HL-60 (cell line): ENCODE results near the gene ARL6IP5.

ENCODE experiments used
- DNase-seq, 2 experiments: peaks; one replicate each; pipeline ENCODE4 v3.0.0-alpha.2; 2010 to 2020; ENCODE audit warnings: low read depth in 1 of 2, low spot score in 1 of 2
- H3K27ac ChIP-seq: fragments of 250-450 bp; sonication (Bioruptor Pico); replicated peaks from 2 replicates; pipeline ENCODE4 v1.5.1; 2020; ENCODE audit warnings: mild to moderate bottlenecking, moderate library complexity
- H3K27me3 ChIP-seq: fragments of 250-450 bp; sonication (Bioruptor Pico); 2 replicates; pipeline ENCODE4 v1.5.1; 2021; ENCODE audit warnings: mild to moderate bottlenecking, moderate library complexity; ENCODE audit not compliant: insufficient read depth, poor library complexity, severe bottlenecking
- H3K4me3 ChIP-seq: replicated peaks from 2 replicates; pipeline ENCODE4 v1.5.1; 2011; ENCODE audit warnings: mild to moderate bottlenecking, control low read depth, low read length; ENCODE audit not compliant: insufficient read depth
- GABPA ChIP-seq: IDR thresholded peaks from 2 replicates; pipeline ENCODE4 v1.6.1; 2012; ENCODE audit warnings: low read depth
- POLR2AphosphoS5 ChIP-seq: IDR thresholded peaks from 2 replicates; pipeline ENCODE4 v1.6.1; 2012; ENCODE audit warnings: low read depth
- SPI1 ChIP-seq: IDR thresholded peaks from 2 replicates; pipeline ENCODE4 v1.6.1; 2012; ENCODE audit warnings: low read depth, mild to moderate bottlenecking, borderline replicate concordance
- TF ChIP-seq, protein P1 (sequence below): IDR thresholded peaks from one replicate; pipeline ENCODE4 v1.5.1; 2011; ENCODE audit warnings: low read length, control low read depth, inconsistent platforms; ENCODE audit not compliant: insufficient read depth
- TF ChIP-seq, protein P2 (sequence below): IDR thresholded peaks from 2 replicates; pipeline ENCODE4 v1.6.1; 2012; ENCODE audit warnings: low read depth; ENCODE audit not compliant: insufficient replicate concordance

Gene ARL6IP5

DNA sequence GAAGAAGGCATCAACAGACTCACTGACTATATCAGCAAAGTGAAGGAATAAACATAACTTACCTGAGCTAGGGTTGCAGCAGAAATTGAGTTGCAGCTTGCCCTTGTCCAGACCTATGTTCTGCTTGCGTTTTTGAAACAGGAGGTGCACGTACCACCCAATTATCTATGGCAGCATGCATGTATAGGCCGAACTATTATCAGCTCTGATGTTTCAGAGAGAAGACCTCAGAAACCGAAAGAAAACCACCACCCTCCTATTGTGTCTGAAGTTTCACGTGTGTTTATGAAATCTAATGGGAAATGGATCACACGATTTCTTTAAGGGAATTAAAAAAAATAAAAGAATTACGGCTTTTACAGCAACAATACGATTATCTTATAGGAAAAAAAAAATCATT is 19.8 kb downstream of the ARL6IP5 start:
- H3K27me3 ChIP-seq = no peaks in the 10 kb centered on the region
- TF ChIP-seq GABPA (no peak), POLR2AphosphoS5 (no peak), SPI1 (no peak)
- TF ChIP-seq, protein P1, sequence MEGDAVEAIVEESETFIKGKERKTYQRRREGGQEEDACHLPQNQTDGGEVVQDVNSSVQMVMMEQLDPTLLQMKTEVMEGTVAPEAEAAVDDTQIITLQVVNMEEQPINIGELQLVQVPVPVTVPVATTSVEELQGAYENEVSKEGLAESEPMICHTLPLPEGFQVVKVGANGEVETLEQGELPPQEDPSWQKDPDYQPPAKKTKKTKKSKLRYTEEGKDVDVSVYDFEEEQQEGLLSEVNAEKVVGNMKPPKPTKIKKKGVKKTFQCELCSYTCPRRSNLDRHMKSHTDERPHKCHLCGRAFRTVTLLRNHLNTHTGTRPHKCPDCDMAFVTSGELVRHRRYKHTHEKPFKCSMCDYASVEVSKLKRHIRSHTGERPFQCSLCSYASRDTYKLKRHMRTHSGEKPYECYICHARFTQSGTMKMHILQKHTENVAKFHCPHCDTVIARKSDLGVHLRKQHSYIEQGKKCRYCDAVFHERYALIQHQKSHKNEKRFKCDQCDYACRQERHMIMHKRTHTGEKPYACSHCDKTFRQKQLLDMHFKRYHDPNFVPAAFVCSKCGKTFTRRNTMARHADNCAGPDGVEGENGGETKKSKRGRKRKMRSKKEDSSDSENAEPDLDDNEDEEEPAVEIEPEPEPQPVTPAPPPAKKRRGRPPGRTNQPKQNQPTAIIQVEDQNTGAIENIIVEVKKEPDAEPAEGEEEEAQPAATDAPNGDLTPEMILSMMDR = no peak
- TF ChIP-seq, protein P2, sequence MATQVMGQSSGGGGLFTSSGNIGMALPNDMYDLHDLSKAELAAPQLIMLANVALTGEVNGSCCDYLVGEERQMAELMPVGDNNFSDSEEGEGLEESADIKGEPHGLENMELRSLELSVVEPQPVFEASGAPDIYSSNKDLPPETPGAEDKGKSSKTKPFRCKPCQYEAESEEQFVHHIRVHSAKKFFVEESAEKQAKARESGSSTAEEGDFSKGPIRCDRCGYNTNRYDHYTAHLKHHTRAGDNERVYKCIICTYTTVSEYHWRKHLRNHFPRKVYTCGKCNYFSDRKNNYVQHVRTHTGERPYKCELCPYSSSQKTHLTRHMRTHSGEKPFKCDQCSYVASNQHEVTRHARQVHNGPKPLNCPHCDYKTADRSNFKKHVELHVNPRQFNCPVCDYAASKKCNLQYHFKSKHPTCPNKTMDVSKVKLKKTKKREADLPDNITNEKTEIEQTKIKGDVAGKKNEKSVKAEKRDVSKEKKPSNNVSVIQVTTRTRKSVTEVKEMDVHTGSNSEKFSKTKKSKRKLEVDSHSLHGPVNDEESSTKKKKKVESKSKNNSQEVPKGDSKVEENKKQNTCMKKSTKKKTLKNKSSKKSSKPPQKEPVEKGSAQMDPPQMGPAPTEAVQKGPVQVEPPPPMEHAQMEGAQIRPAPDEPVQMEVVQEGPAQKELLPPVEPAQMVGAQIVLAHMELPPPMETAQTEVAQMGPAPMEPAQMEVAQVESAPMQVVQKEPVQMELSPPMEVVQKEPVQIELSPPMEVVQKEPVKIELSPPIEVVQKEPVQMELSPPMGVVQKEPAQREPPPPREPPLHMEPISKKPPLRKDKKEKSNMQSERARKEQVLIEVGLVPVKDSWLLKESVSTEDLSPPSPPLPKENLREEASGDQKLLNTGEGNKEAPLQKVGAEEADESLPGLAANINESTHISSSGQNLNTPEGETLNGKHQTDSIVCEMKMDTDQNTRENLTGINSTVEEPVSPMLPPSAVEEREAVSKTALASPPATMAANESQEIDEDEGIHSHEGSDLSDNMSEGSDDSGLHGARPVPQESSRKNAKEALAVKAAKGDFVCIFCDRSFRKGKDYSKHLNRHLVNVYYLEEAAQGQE = no peak
- DNase-seq = no peak
- H3K4me3 ChIP-seq = no peak overlapping the region
- H3K27ac ChIP-seq = no peak overlapping the region

DNA sequence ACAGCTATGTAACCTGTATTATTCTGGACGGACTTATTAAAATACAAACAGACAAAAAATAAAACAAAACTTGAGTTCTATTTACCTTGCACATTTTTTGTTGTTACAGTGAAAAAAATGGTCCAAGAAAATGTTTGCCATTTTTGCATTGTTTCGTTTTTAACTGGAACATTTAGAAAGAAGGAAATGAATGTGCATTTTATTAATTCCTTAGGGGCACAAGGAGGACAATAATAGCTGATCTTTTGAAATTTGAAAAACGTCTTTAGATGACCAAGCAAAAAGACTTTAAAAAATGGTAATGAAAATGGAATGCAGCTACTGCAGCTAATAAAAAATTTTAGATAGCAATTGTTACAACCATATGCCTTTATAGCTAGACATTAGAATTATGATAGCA is 20.6 kb downstream of the ARL6IP5 start:
- no peak for DNase-seq
- TF ChIP-seq SPI1 (no peak), POLR2AphosphoS5 (no peak), GABPA (no peak)
- TF ChIP-seq, protein P1 = no peak
- TF ChIP-seq, protein P2 = no peak
- H3K27me3 ChIP-seq = no peaks in the 10 kb centered on the region
- no peak overlapping the region for H3K4me3 ChIP-seq
- H3K27ac ChIP-seq = no peak overlapping the region

DNA sequence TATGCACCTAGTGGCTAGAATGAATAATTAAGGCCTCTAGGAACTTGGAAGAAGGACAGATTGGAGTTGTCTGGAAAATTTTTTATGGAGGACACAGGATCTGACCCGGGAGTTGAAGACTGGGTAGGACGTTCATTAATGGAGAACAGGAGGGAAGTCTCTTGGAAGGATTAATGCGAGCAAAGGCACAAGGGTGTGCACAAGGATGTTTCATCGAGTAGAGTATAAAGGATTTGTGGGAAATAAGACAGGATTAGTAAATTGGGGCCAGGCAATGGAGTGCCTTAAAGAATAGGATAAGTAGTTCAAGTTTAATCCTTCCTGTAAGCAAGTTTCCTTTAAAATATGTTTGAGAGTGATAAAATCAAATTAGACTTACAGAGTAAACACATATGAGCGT is 23.1 kb downstream of the ARL6IP5 start:
- TF ChIP-seq, protein P1 = no peak
- no peak for TF ChIP-seq GABPA
- TF ChIP-seq SPI1 = no peak
- TF ChIP-seq, protein P2 = no peak
- no peak for TF ChIP-seq POLR2AphosphoS5
- no peak overlapping the region for H3K4me3 ChIP-seq
- no peak for DNase-seq
- H3K27me3 ChIP-seq = no peaks in the 10 kb centered on the region
- no peak overlapping the region for H3K27ac ChIP-seq
